Measurements from ENCODE around the gene TMEM185A.

- TF ChIP-seq CTCF (IDR thresholded peaks at IDR 0.05) (no peak), POLR2A (IDR thresholded peaks at IDR 0.05) (no peak)
These were observed 20.8 kb upstream of the TMEM185A start for GRCh38 chrX:149652232-149652981.

All from right lobe of liver (tissue), 4 donors.